Measurements from ENCODE around the gene IFI30. TPM values are rescaled to one million over a fixed set of nuclear protein-coding genes. Genes with fewer than 3 reads are reported as not detected.

IFI30 gene
- total RNA-seq, 1 experiment from 2014 or later: 23.6 TPM

DNA sequence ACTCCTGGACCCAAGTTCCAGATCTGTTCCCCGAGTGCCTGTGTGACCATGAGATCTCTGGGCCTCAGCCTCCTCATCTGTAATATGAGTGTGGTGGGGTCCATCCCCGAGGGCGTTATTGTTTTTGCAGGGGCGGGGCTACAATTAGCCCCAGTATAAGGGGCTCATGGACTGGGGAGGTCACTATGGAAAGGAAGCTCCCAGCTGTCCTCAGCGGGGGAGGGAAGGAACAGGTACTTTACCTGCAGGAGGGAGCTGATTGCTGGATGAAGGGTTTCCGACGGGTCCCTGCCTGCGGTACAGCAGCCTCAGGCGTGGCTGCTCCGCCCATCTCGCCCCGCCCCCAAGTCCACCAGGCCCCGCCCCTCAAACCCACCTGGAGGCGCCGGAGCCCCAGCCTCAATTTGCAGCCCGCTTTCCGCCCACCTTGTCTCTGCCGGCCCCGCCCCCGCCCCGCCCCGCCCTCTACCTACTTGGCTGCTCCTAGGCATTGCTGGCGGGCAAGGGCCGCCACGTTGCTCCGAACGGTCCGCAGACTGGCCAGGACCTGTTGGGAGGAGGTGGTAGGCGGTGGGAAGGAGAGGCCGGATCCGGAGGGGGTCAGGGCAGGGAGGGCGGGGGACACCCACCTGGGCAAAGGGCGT, 47.1 kb downstream of the IFI30 start:
- no peaks in the 10 kb centered on the region; the same call in 1 of the 2 replicates for H3K4me1 ChIP-seq (ENCODE audit: insufficient read depth, low read length)
- no peak overlapping the region for H2AFZ ChIP-seq (ENCODE audit: low read length)
- H3K9me3 ChIP-seq (ENCODE audit: control insufficient read depth, low read depth, low read length): no peaks in the 10 kb centered on the region
- no peak overlapping the region for H4K8ac ChIP-seq (replicated peaks; ENCODE audit: insufficient read length, low read depth, low read length)
- peak; percentile 98 for DNase-seq
- Mint-ChIP-seq H3K4me1 (peaks cover 26 to 34% of the 10 kb centered on the region in 2 experiments), H3K36me3 (ENCODE audit: insufficient read depth in 1 of 3, low read depth in 3 of 3) (no peaks in the 10 kb centered on the region; a peak in 1 of 7 replicates), H3K4me3 (peak overlapping the region; percentile 47 to 63), H3K9me3 (peaks cover 0 to under 1% of the 10 kb centered on the region in 2 experiments; a peak in 1 of 5 replicates), H3K27me3 (ENCODE audit: low read depth) (peaks cover 15% of the 10 kb centered on the region), H3K27ac (no peak overlapping the region)
- H2BK20ac ChIP-seq (ENCODE audit: low read depth, low read length, poor library complexity, severe bottlenecking): no peak overlapping the region
- no CpG with 5 or more reads among the region's 33 CpGs for WGBS (ENCODE audit: extremely low coverage, insufficient read length, low lambda C conversion rate)
- H2BK120ac ChIP-seq (ENCODE audit: low read depth, low read length, poor library complexity, severe bottlenecking): no peak overlapping the region
- H3K79me1 ChIP-seq (ENCODE audit: insufficient read depth, low read depth, low read length, poor library complexity, severe bottlenecking): no peaks in the 10 kb centered on the region
- H3K27ac ChIP-seq (ENCODE audit: insufficient read length, low read depth, low read length): no peak overlapping the region
- peak overlapping the region; percentile 13 for H3K4me2 ChIP-seq (ENCODE audit: insufficient read depth, insufficient read length, low read length)
- no peak overlapping the region for H2AK5ac ChIP-seq (ENCODE audit: insufficient read length, low read length)
- no peak overlapping the region for H4K5ac ChIP-seq (ENCODE audit: insufficient read length, low read depth, low read length)
- H3K4ac ChIP-seq (ENCODE audit: low read depth, low read length): no peak overlapping the region
- H4K91ac ChIP-seq (ENCODE audit: insufficient read length, low read depth, low read length): no peak overlapping the region
- H3K23me2 ChIP-seq (ENCODE audit: insufficient read length, low read depth, low read length, poor library complexity, severe bottlenecking): peaks cover 4% of the 10 kb centered on the region
- no peak overlapping the region for H3T11ph ChIP-seq (ENCODE audit: low read length)
- H3K14ac ChIP-seq (ENCODE audit: insufficient read depth, low read length): no peak overlapping the region
- peaks cover 2% of the 10 kb centered on the region; the same call in 1 of the 2 replicates for H3K27me3 ChIP-seq (ENCODE audit: insufficient read depth, low read length)
- no peak overlapping the region for H2BK5ac ChIP-seq (ENCODE audit: insufficient read length, low read length)
- no peaks in the 10 kb centered on the region for H3K79me2 ChIP-seq (ENCODE audit: insufficient read depth, low read length)
- no peak overlapping the region for H2BK12ac ChIP-seq (ENCODE audit: insufficient read length, low read depth, low read length)
- no peak overlapping the region for H3K56ac ChIP-seq (ENCODE audit: insufficient read length, low read depth, low read length)
- TF ChIP-seq CTCF (conservative IDR thresholded peaks at IDR 0.05): no peak
- H2BK15ac ChIP-seq (ENCODE audit: low read depth, low read length): no peak overlapping the region
- H3K23ac ChIP-seq (ENCODE audit: insufficient read length, low read depth, low read length): no peak overlapping the region
- no peak overlapping the region for H3K9ac ChIP-seq (ENCODE audit: extremely low read depth, insufficient read length, low read length)
- H4K20me1 ChIP-seq (ENCODE audit: control insufficient read depth, insufficient read depth, insufficient read length): no peaks in the 10 kb centered on the region
- no peak overlapping the region for H3K18ac ChIP-seq (ENCODE audit: insufficient read length, low read depth, low read length)
